AG04449 (cell line): ENCODE data around the gene ASPRV1.
A peak's percentile ranks its signal among the peaks of the same experiment; 100 is the strongest.

Source experiments
- CTCF ChIA-PET: fragments of 350-600 bp; formaldehyde crosslinking; extraction: SDS; loops from one replicate; lab custom pipeline; 2021; ENCODE audit warnings: antibody characterized with exemption; lab: Yijun Ruan, JAX
- POLR2A ChIA-PET: fragments of 400-600, 350-600 bp; formaldehyde crosslinking; extraction: SDS; loops from one replicate; lab custom pipeline; 2020; ENCODE audit warnings: antibody characterized with exemption, inconsistent platforms; lab: Yijun Ruan, JAX
- DNase-seq: peaks from one replicate; pipeline ENCODE4 v3.0.0-alpha.2; 2010; ENCODE audit warnings: low read depth, low spot score
- H3K4me3 ChIP-seq: 2 replicates; pipeline ENCODE4 v1.5.1; 2011; ENCODE audit warnings: low read depth, mild to moderate bottlenecking, control low read depth, low read length
- TF ChIP-seq, protein P1 (sequence below): IDR thresholded peaks from one replicate; pipeline ENCODE4 v1.5.1; 2011; ENCODE audit warnings: mild to moderate bottlenecking, moderate library complexity, low read length, control low read depth, inconsistent platforms; ENCODE audit not compliant: insufficient read depth; ENCODE audit errors: missing control alignments

The ASPRV1 gene

GRCh38 chr2:69923116-69923515 lies 38.3 kb downstream of the ASPRV1 start:
- H3K4me3 ChIP-seq: no peak overlapping the region
- TF ChIP-seq, protein P1, sequence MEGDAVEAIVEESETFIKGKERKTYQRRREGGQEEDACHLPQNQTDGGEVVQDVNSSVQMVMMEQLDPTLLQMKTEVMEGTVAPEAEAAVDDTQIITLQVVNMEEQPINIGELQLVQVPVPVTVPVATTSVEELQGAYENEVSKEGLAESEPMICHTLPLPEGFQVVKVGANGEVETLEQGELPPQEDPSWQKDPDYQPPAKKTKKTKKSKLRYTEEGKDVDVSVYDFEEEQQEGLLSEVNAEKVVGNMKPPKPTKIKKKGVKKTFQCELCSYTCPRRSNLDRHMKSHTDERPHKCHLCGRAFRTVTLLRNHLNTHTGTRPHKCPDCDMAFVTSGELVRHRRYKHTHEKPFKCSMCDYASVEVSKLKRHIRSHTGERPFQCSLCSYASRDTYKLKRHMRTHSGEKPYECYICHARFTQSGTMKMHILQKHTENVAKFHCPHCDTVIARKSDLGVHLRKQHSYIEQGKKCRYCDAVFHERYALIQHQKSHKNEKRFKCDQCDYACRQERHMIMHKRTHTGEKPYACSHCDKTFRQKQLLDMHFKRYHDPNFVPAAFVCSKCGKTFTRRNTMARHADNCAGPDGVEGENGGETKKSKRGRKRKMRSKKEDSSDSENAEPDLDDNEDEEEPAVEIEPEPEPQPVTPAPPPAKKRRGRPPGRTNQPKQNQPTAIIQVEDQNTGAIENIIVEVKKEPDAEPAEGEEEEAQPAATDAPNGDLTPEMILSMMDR: no peak
- ChIA-PET CTCF (interaction anchor here (1.3 to 2.5 kb wide), 4 partner anchors 9 to 147 kb away, joined by 5 to 9 read pairs (median 6); no protein-coding TSS in a partner anchor), POLR2A (no interaction called here)
- DNase-seq: no peak

DNA sequence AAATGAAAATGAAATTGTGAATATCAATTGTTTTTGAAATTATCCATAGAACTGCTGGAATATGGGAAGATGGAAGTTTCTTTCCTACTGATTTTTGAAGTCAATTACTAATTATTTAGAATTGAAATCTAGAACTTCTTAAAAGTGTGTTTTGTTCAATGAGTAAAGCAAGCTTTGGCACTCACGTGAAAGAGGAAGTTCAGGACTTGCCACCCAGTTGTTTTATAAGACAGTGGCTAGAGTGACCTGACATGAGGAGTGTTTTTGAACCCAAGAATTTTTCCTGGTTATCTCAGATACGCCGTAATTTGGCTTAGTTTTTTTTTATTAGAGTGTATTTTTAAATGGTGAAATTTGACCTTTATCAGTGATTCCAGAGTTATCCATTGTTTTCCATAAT lies 43.0 kb downstream of the ASPRV1 start:
- ChIA-PET CTCF (interaction anchor here (3.0 kb wide), 1 partner anchor 152 kb away, joined by 22 read pairs; no protein-coding TSS in a partner anchor), POLR2A (no interaction called here)
- no peak overlapping the region for H3K4me3 ChIP-seq
- no peak for DNase-seq
- TF ChIP-seq, protein P1: no peak

DNA sequence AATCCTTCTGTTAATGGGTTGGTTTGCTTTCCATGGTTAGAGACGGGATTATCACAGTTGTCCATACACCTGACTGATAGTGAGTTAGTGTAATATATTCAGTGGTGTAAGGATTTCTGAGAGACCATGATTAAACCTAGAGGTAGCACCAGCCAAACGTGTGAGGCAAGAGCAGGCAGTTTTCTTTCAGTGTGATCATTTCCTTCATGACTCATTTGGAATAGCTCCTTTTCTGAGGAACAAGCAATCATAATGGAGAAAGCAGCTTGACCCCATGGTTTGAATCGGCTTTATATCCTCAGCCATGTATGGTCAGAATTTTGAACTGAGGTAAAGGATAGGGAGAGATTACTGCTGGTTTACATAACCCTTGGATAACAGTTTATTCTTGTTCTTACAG lies 43.6 kb downstream of the ASPRV1 start:
- no peak for DNase-seq
- CTCF ChIA-PET: interaction anchor here (3.0 kb wide), 1 partner anchor 152 kb away, joined by 22 read pairs; no protein-coding TSS in a partner anchor

DNA sequence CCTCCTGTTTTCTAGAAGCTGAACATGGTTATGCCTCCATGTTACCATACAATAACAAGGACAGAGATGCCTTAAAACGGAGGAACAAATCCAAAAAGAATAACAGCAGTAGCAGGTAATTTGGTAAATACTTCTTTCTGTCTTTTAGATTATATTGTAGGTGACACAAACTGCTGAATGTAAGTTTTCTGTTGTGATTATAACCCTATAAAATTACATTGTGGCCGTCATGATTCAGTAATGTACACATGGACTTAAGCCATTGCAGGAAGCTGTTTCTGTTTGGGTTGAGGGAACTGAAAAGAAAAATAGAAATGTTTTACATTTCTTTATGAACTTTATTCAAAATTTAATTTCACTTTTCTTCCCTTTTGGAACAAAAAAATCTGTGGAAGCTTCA lies 45.3 kb downstream of the ASPRV1 start:
- H3K4me3 ChIP-seq: peak overlapping the region; percentile 80
- CTCF ChIA-PET: interaction anchor here (0.7 to 4.8 kb wide), 3 partner anchors 154 to 386 kb away, joined by 3 to 36 read pairs (median 22); partner anchors contain the start of gene FAM136A
- POLR2A ChIA-PET: interaction anchor here (1.9 kb wide), 1 partner anchor 377 kb away, joined by 7 read pairs; the partner anchor contains the start of gene SNRPG
- no peak for DNase-seq
- TF ChIP-seq, protein P1: no peak

More for the DNA sequence above, 43.6 kb downstream of the ASPRV1 start:
- H3K4me3 ChIP-seq: no peak overlapping the region
- TF ChIP-seq, protein P1: no peak
- POLR2A ChIA-PET: no interaction called here

DNA sequence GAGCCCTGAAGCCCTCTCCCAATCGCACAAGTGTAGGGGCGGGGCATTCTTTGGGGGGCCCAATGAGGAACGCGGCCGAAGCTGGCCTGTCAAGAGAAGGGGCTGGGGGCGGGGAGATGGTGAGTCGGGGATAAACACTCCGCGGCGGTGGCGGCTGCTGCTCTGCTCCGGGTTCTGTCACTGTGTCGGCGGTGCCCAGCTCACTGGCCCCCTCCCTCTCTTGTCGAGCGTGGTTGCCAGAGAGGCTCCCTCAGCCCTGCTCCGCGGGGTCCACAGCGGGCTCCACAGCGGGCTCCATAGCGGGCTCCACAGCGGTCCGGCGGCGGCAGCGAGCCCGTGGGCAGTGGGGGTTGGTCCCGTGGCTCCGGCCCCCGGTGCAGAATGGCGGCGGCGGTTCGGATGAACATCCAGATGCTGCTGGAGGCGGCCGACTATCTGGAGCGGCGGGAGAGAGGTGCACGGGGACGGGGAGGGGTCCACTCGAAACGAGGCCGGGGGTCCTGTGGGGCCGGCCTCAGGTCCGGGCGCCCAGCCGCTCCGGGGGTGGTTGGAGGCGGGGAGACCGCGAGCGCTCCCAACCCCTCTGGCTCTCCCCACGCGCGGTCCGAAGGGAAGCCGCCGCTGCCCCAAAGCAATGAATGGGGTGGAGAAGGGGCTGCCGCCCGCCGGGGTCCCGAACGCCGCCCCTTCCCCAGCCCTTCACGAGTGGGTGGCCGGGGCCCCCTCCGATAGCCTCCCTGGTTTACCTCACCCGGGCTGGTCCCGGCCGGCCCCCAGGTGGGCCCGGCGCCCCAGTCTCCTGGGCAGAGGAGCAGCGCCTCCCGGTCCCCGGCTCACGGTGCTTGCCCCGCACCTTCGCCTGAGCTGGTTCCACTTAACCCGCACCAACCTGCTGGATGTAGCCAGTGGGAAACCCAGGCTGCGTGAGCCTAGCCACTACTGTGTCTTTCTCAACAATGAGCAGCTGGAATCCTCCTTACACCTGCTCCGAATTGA lies 46.2 kb downstream of the ASPRV1 start, which contains the start of gene MXD1:
Gene MXD1, plus strand, starts transcription at position 160 of the 996 bp plus-strand sequence. Its CDS starts 222 bp downstream, at position 382.
- TF ChIP-seq, protein P1: no peak
- H3K4me3 ChIP-seq: peak within 1 kb of the TSS; percentile 80
- ChIA-PET CTCF (interaction anchor here (0.7 to 4.8 kb wide), 14 partner anchors 16 to 387 kb away, joined by 3 to 146 read pairs (median 10); partner anchors contain the start of genes FAM136A, PCBP1 and SNRNP27), POLR2A (interaction anchor here (0.5 to 2.6 kb wide), 27 partner anchors 16 to 378 kb away, joined by 3 to 23 read pairs (median 5); partner anchors contain the start of genes ANXA4, C2orf42, PCBP1 and PCYOX1)
- DNase-seq: no peak
